VCaP (cell line): ENCODE results near the gene PIK3C2G.
A peak's percentile ranks its signal among the peaks of the same experiment; 100 is the strongest.
"Not testable (repeated sequence)": the region's sequence is repeated elsewhere in the genome, so short reads cannot be mapped to it uniquely, and the experiment has no call there.

Source experiments
- H3K27ac ChIP-seq: fragments of 450-650 bp; 2 replicates; pipeline ENCODE4 v1.5.1; 2017
- CTCF ChIP-seq: fragments of 450-650 bp; conservative IDR thresholded peaks from 2 replicates; pipeline ENCODE4 v1.5.1; 2017; ENCODE audit warnings: mild to moderate bottlenecking, moderate library complexity

Gene PIK3C2G

DNA sequence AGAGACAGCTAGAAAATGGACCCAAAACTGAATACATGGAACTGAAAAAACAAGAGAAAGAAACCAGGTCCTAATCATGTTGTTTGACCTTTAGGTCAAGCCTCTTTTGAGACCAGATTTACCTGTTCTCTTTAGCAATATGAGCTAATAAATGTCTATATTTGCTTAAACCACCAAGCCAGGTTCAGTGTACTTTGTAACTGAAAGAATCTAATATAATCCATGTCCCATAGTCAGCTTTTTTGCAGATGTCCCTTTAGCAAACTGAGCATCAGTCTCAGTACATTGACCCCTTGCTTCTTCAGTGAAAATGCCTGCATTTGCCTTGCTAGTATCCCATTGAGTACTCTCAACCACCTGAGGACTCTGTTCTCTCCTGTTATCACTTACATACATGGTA lies 414.8 kb downstream of the PIK3C2G start:
- peak overlapping the region; percentile 25 for H3K27ac ChIP-seq
- TF ChIP-seq CTCF: no peak

DNA sequence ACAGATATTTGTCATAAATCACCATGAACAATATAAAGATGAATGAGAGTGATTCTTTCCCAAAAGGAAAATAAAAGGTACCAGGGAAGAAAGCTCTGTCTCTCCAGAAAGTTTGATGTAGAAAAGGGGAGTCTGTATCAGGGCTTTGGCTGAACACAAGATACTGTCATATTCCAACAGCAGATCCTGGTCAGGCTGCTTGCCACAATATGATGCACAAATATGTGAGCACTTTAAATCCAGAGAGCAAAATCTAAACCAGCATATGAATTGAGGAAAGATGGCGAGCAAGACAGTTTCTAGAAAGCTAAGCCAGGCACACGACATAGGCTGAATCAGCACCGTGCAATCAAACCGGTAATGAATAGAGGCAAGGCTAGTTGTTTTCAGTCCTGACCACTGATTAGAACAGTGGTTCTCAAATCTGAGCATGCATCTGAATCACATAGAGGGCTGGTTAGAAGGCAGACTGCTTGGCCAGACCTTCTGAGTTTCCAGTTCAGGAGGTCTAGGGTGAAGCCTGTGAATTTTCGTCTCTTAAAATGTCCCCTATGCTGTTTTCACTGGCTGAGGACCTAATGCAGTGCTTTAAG lies 415.8 kb downstream of the PIK3C2G start:
- peak overlapping the region; percentile 25; the same call in 1 of the 2 replicates for H3K27ac ChIP-seq
- TF ChIP-seq CTCF: no peak

DNA sequence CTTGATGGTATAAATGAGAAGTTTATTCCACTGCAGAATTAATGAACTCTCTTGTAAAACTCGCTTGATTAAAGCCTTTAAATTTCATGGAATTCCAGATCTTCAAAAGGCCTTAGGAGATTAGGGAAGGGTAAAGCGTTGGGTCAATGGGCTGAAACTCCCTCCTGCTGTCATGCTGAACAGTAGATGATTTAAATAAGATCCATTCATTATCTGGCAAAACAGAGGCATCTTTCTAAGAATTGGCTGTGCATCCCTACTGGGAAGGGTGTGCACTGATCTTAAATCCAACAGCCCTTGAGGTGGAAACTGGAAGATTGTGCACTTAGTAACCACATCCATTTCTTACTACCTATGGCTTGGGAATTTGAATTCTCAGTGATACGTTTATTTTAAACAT lies 420.5 kb downstream of the PIK3C2G start:
- H3K27ac ChIP-seq: no peak overlapping the region
- TF ChIP-seq CTCF: no peak

- no peak for TF ChIP-seq CTCF
- no peak overlapping the region for H3K27ac ChIP-seq
Observed at GRCh38 chr12:18683327-18684013, 422.2 kb downstream of the PIK3C2G start.

GRCh38 chr12:18684430-18684829 lies 423.1 kb downstream of the PIK3C2G start:
- TF ChIP-seq CTCF: no peak
- no peak overlapping the region for H3K27ac ChIP-seq

GRCh38 chr12:18689771-18690170 lies 428.5 kb downstream of the PIK3C2G start:
- TF ChIP-seq CTCF: no peak
- H3K27ac ChIP-seq: no peak overlapping the region

DNA sequence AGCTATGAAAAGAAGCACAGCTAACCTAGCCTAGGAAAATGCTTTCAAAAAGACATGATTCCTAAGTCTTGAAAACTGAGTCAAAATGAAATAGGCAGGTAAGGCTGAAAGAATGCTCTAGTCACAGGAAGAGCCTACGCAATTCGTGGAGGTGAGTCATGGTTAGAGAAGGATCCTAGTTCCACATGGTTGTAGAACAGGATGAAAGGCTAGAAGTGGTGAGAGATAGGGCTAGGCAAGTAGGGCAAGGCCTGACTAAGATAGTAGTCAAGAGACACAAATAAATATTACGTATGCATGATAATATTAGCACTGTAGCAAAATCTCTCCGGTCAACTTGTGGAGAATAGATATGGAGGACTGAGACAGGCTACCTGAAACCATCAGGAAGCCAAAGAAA lies 429.3 kb downstream of the PIK3C2G start:
- no peak for TF ChIP-seq CTCF
- H3K27ac ChIP-seq: no peak overlapping the region

- H3K27ac ChIP-seq: not testable (repeated sequence)
Observed at GRCh38 chr12:18693986-18694385, 432.7 kb downstream of the PIK3C2G start.
